Measurements from ENCODE around the gene WDR20. TPM values are rescaled to one million over a fixed set of nuclear protein-coding genes. Genes with fewer than 3 reads are reported as not detected.

The WDR20 gene
- total RNA-seq, 1 donor from 2014 or later = 42.3 TPM

DNA sequence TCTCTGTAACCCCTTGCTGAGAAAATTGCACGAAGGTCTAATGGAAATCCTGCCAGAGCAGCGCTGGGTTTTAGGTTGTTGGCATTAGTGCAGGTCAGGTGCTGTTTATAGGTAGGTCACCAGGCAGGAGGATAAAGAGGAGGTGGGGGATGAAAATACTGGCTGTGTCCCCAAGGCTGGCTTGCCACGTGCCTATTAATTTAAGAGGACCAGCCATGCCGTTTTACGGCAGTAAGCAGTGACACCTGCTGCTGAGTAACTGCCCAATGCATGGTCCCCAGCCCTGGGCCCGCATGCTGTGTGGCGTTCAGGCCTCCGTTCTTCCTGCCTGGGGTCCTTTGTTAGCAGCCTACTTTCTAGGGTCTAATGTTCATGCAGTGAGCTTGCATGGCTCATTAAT lies 67.2 kb downstream of the WDR20 start:
- ChIA-PET CTCF (no interaction called here), POLR2A (no interaction called here)
- TF ChIP-seq, protein P1, sequence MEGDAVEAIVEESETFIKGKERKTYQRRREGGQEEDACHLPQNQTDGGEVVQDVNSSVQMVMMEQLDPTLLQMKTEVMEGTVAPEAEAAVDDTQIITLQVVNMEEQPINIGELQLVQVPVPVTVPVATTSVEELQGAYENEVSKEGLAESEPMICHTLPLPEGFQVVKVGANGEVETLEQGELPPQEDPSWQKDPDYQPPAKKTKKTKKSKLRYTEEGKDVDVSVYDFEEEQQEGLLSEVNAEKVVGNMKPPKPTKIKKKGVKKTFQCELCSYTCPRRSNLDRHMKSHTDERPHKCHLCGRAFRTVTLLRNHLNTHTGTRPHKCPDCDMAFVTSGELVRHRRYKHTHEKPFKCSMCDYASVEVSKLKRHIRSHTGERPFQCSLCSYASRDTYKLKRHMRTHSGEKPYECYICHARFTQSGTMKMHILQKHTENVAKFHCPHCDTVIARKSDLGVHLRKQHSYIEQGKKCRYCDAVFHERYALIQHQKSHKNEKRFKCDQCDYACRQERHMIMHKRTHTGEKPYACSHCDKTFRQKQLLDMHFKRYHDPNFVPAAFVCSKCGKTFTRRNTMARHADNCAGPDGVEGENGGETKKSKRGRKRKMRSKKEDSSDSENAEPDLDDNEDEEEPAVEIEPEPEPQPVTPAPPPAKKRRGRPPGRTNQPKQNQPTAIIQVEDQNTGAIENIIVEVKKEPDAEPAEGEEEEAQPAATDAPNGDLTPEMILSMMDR (IDR thresholded peaks at IDR 0.05) = no peak
- DNase-seq (no peak), ATAC-seq (ENCODE audit: low read depth) (no peak)
- Mint-ChIP-seq H3K27me3 (no peaks in the 10 kb centered on the region), H3K27ac (no peak overlapping the region), H3K9me3 (no peaks in the 10 kb centered on the region), H3K36me3 (ENCODE audit: low read depth) (peaks cover 75% of the 10 kb centered on the region), H3K4me3 (no peak overlapping the region), H3K4me1 (peaks cover 7% of the 10 kb centered on the region)
- intact Hi-C loops (cut with micrococcal nuclease) = no loop called here

DNA sequence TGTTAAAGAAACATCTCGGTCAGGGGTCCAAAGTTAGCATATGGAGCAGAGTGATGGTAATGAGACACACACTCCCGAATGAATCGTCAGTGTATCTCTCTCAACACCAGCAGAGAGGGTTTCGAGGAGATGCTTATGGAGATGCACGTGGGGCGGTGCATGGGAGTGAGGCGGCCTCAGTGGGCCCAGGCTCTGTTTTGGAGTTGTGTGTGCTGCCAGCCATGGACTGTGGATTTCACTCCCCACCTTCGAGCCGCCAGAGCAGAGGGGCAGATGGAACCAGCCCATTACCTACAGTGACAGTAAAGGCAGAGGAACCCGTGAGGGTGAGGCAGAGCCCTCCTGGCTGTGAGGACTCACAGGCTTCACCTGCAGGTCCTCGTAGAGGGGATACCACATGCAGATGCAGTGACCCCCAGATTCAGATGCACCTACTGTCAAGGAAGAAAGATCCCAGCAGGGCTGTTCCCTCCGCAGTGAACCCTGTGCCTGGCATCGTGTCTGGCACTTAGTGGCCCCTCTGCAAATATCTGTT lies 68.2 kb downstream of the WDR20 start:
- no peak overlapping the region for H3K4me3 Mint-ChIP-seq
- H3K27ac Mint-ChIP-seq = no peak overlapping the region
- intact Hi-C loops (cut with micrococcal nuclease) = no loop called here
- ChIA-PET CTCF (no interaction called here), POLR2A (no interaction called here)
- ATAC-seq (ENCODE audit: low read depth) (no peak), DNase-seq (no peak)
- no peaks in the 10 kb centered on the region for H3K27me3 Mint-ChIP-seq
- TF ChIP-seq, protein P1 (IDR thresholded peaks at IDR 0.05) = no peak
- no peaks in the 10 kb centered on the region for H3K9me3 Mint-ChIP-seq
- H3K4me1 Mint-ChIP-seq = peaks cover 2% of the 10 kb centered on the region
- peaks cover 76% of the 10 kb centered on the region for H3K36me3 Mint-ChIP-seq (ENCODE audit: low read depth)

DNA sequence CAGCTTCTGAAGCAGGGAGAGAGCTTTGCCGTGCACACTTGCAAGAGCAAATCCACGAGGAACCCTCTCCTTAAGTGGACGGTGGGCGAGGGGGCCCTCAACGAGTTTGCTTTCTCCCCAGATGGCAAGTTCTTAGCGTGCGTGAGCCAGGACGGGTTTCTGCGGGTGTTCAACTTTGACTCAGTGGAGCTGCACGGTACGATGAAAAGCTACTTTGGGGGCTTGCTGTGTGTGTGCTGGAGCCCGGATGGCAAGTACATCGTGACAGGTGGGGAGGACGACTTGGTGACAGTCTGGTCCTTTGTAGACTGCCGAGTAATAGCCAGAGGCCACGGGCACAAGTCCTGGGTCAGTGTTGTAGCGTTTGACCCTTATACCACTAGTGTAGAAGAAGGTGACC lies 69.0 kb downstream of the WDR20 start:
- H3K4me1 Mint-ChIP-seq = no peaks in the 10 kb centered on the region
- no peak overlapping the region for H3K27ac Mint-ChIP-seq
- POLR2A ChIA-PET = no interaction called here
- H3K4me3 Mint-ChIP-seq = no peak overlapping the region
- DNase-seq (no peak), ATAC-seq (ENCODE audit: low read depth) (no peak)
- intact Hi-C loops (cut with micrococcal nuclease) = no loop called here
- H3K27me3 Mint-ChIP-seq = no peaks in the 10 kb centered on the region
- TF ChIP-seq, protein P1 (IDR thresholded peaks at IDR 0.05) = no peak
- CTCF ChIA-PET = no interaction called here
- peaks cover 77% of the 10 kb centered on the region for H3K36me3 Mint-ChIP-seq (ENCODE audit: low read depth)
- H3K9me3 Mint-ChIP-seq = no peaks in the 10 kb centered on the region

DNA sequence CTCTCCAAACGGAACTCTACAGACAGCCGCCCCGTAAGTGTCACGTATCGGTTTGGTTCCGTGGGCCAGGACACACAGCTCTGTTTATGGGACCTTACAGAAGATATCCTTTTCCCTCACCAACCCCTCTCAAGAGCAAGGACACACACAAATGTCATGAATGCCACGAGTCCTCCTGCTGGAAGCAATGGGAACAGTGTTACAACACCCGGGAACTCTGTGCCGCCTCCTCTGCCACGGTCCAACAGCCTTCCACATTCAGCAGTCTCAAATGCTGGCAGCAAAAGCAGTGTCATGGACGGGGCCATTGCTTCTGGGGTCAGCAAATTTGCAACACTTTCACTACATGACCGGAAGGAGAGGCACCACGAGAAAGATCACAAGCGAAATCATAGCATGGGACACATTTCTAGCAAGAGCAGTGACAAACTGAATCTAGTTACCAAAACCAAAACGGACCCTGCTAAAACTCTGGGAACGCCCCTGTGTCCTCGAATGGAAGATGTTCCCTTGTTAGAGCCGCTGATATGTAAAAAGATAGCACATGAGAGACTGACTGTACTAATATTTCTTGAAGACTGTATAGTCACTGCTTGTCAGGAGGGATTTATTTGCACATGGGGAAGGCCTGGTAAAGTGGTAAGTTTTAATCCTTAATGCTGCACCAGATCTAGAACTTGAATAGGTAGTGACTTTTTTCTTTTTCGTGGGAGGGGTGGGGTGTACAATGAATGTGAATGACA lies 69.7 kb downstream of the WDR20 start:
- no peak for DNase-seq
- POLR2A ChIA-PET = no interaction called here
- no peak for ATAC-seq (ENCODE audit: low read depth)
- Mint-ChIP-seq H3K9me3 (no peaks in the 10 kb centered on the region), H3K4me1 (no peaks in the 10 kb centered on the region), H3K27me3 (no peaks in the 10 kb centered on the region), H3K36me3 (ENCODE audit: low read depth) (peaks cover 76% of the 10 kb centered on the region), H3K4me3 (no peak overlapping the region), H3K27ac (peak overlapping the region; percentile 42)
- TF ChIP-seq, protein P1 (IDR thresholded peaks at IDR 0.05) = no peak
- CTCF ChIA-PET = no interaction called here
- intact Hi-C loops (cut with micrococcal nuclease) = no loop called here

DNA sequence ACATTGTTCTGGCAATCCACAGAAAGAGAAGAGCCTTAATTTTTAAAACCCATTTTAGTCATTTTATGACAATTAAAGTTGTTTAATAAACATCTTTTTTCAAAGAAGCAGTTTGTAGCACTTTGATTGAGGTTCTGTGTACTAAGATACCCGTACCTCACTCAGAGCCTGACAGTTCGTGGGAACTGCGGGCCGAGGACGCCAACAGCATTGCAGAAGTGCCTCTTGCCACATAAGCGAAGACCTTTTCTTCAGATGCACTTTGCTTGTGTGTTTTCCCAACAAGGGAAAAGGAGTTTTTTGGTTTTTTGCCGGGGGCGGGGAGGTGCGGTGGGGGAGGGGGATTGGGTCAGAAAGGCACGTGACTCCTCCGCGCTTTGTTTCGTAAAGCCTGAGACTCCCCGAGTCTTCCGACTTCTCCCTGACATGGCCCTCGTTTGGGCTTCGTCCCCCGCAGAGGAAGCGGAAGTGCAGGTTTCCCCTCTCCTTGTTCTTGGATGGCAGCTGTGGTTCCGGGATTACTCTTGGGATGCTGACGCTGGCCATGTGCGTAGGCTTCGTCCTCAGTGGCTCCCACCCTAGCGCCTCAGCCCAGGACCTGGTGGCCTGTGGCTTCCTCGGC lies 70.8 kb downstream of the WDR20 start:
- ChIA-PET CTCF (no interaction called here), POLR2A (no interaction called here)
- Mint-ChIP-seq H3K27ac (no peak overlapping the region), H3K27me3 (no peaks in the 10 kb centered on the region), H3K9me3 (no peaks in the 10 kb centered on the region), H3K4me1 (no peaks in the 10 kb centered on the region), H3K4me3 (no peak overlapping the region), H3K36me3 (ENCODE audit: low read depth) (peaks cover 73% of the 10 kb centered on the region)
- intact Hi-C loops (cut with micrococcal nuclease) = no loop called here
- no peak for ATAC-seq (ENCODE audit: low read depth)
- DNase-seq = no peak
- TF ChIP-seq, protein P1 (IDR thresholded peaks at IDR 0.05) = no peak
